ENCODE measurements around the gene TWNK.
A peak's percentile ranks its signal among the peaks of the same experiment; 100 is the strongest.

- TF ChIP-seq POLR2A (IDR thresholded peaks at IDR 0.05) (peak in 1 of 2 donors; percentile 73), CTCF (IDR thresholded peaks at IDR 0.05) (peak in 1 of 3 donors; percentile 86)
Observed at GRCh38 chr10:100998991-100999741, 11.8 kb downstream of the TWNK start.
